ENCODE results near the gene YIPF5. TPM values are rescaled to one million over a fixed set of nuclear protein-coding genes. Genes with fewer than 3 reads are reported as not detected.

Gene YIPF5
- total RNA-seq, 1 donor from 2014 or later, result 22.5 TPM

GRCh38 chr5:144134194-144134826 lies 36.1 kb downstream of the YIPF5 start:
- ATAC-seq (no peak), DNase-seq (ENCODE audit: missing footprints) (no peak)
- intact Hi-C loops (cut with DNase I), result no loop called here

- intact Hi-C loops (cut with DNase I), result no loop called here
- ATAC-seq (no peak), DNase-seq (ENCODE audit: missing footprints) (no peak)
These were observed 37.3 kb downstream of the YIPF5 start for GRCh38 chr5:144133050-144133633.

GRCh38 chr5:144131261-144131660 lies 39.2 kb downstream of the YIPF5 start:
- intact Hi-C loops (cut with DNase I), result no loop called here
- DNase-seq (ENCODE audit: missing footprints) (no peak), ATAC-seq (no peak)

- intact Hi-C loops (cut with DNase I), result no loop called here
- ATAC-seq, result no peak
- no peak for DNase-seq (ENCODE audit: missing footprints)
These were observed 40.2 kb downstream of the YIPF5 start for GRCh38 chr5:144130306-144130705.

- DNase-seq (ENCODE audit: missing footprints), result no peak
- no peak for ATAC-seq
- intact Hi-C loops (cut with DNase I), result no loop called here
These were observed 41.6 kb downstream of the YIPF5 start for GRCh38 chr5:144128844-144129243.

- intact Hi-C loops (cut with DNase I), result no loop called here
- no peak for ATAC-seq
- no peak for DNase-seq (ENCODE audit: missing footprints)
These were observed 43.8 kb downstream of the YIPF5 start for GRCh38 chr5:144126707-144127106.

- intact Hi-C loops (cut with DNase I), result no loop called here
- no peak for ATAC-seq
These were observed 45.2 kb downstream of the YIPF5 start for GRCh38 chr5:144125163-144125726.

GRCh38 chr5:144122641-144123040 lies 47.8 kb downstream of the YIPF5 start:
- ATAC-seq, result no peak
- DNase-seq (ENCODE audit: missing footprints), result no peak
- intact Hi-C loops (cut with DNase I), result no loop called here

More at GRCh38 chr5:144125163-144125726, 45.2 kb downstream of the YIPF5 start:
- no peak for DNase-seq (ENCODE audit: missing footprints)

- ATAC-seq (no peak), DNase-seq (ENCODE audit: missing footprints) (no peak)
- intact Hi-C loops (cut with DNase I), result no loop called here
These were observed 48.4 kb downstream of the YIPF5 start for GRCh38 chr5:144122081-144122480.

GRCh38 chr5:144121577-144121976 lies 48.9 kb downstream of the YIPF5 start:
- intact Hi-C loops (cut with DNase I), result no loop called here
- DNase-seq (ENCODE audit: missing footprints) (no peak), ATAC-seq (no peak)

- ATAC-seq, result no peak
- intact Hi-C loops (cut with DNase I), result no loop called here
These were observed 49.7 kb downstream of the YIPF5 start for GRCh38 chr5:144120661-144121180.

GRCh38 chr5:144117412-144117811 lies 53.0 kb downstream of the YIPF5 start:
- no peak for DNase-seq (ENCODE audit: missing footprints)
- intact Hi-C loops (cut with DNase I), result no loop called here
- peak; percentile 50 for ATAC-seq

More at GRCh38 chr5:144120661-144121180, 49.7 kb downstream of the YIPF5 start:
- DNase-seq (ENCODE audit: missing footprints), result no peak

GRCh38 chr5:144114571-144114970 lies 55.9 kb downstream of the YIPF5 start:
- ATAC-seq (no peak), DNase-seq (ENCODE audit: missing footprints) (no peak)
- intact Hi-C loops (cut with DNase I), result no loop called here

Other genes with a start within 250 kb of the YIPF5 start
- gene KCTD16, start 214 bp upstream of the YIPF5 start, total RNA-seq, result 0.03 TPM